Memory B cell (primary cell): Measurements from ENCODE around the gene IDH3A.
A peak's percentile ranks its signal among the peaks of the same experiment; 100 is the strongest.
"Not testable (repeated sequence)": the region's sequence is repeated elsewhere in the genome, so short reads cannot be mapped to it uniquely, and the experiment has no call there.

ENCODE experiments used
- ATAC-seq: fragments of 150-1000 bp; cut with Tn5 transposase; 2 replicates; pipeline ENCODE4 v1.10.0; 2021; ENCODE audit warnings: low read depth, mild to moderate bottlenecking, moderate library complexity
- DNase-seq, 2 donors: peaks; one replicate each; pipeline ENCODE4 v3.0.0; 2022; ENCODE audit warnings: low spot score in 2 of 2
- H3K27ac Mint-ChIP-seq: one replicate; pipeline ENCODE4 v1.8.0; 2022; ENCODE audit warnings: mild to moderate bottlenecking, moderate library complexity, mixed read lengths
- H3K27me3 Mint-ChIP-seq: one replicate; pipeline ENCODE4 v1.8.0; 2022; ENCODE audit warnings: mixed read lengths
- H3K36me3 Mint-ChIP-seq: one replicate; pipeline ENCODE4 v1.8.0; 2022; ENCODE audit warnings: mild to moderate bottlenecking, mixed read lengths
- H3K4me1 Mint-ChIP-seq: one replicate; pipeline ENCODE4 v1.8.0; 2022; ENCODE audit warnings: mixed read lengths
- H3K4me3 Mint-ChIP-seq: one replicate; pipeline ENCODE4 v1.8.0; 2022; ENCODE audit warnings: mild to moderate bottlenecking, moderate library complexity, mixed read lengths
- H3K9me3 Mint-ChIP-seq: one replicate; pipeline ENCODE4 v1.8.0; 2022; ENCODE audit warnings: mixed read lengths

Gene IDH3A

GRCh38 chr15:78140292-78140691 is 8.9 kb upstream of the IDH3A start:
- DNase-seq (no peak), ATAC-seq (no peak)
- no peak overlapping the region for H3K27ac Mint-ChIP-seq
- no peaks in the 10 kb centered on the region for H3K27me3 Mint-ChIP-seq
- H3K9me3 Mint-ChIP-seq = no peaks in the 10 kb centered on the region
- peaks cover 2% of the 10 kb centered on the region for H3K36me3 Mint-ChIP-seq
- no peak overlapping the region for H3K4me3 Mint-ChIP-seq
- H3K4me1 Mint-ChIP-seq = peaks cover 2% of the 10 kb centered on the region

- Mint-ChIP-seq H3K4me3 (no peak overlapping the region), H3K9me3 (no peaks in the 10 kb centered on the region), H3K36me3 (peaks cover 2% of the 10 kb centered on the region), H3K27me3 (no peaks in the 10 kb centered on the region), H3K4me1 (peaks cover 3% of the 10 kb centered on the region), H3K27ac (no peak overlapping the region)
- no peak for ATAC-seq
- no peak for DNase-seq
Observed at GRCh38 chr15:78142332-78142731, 6.8 kb upstream of the IDH3A start.

DNA sequence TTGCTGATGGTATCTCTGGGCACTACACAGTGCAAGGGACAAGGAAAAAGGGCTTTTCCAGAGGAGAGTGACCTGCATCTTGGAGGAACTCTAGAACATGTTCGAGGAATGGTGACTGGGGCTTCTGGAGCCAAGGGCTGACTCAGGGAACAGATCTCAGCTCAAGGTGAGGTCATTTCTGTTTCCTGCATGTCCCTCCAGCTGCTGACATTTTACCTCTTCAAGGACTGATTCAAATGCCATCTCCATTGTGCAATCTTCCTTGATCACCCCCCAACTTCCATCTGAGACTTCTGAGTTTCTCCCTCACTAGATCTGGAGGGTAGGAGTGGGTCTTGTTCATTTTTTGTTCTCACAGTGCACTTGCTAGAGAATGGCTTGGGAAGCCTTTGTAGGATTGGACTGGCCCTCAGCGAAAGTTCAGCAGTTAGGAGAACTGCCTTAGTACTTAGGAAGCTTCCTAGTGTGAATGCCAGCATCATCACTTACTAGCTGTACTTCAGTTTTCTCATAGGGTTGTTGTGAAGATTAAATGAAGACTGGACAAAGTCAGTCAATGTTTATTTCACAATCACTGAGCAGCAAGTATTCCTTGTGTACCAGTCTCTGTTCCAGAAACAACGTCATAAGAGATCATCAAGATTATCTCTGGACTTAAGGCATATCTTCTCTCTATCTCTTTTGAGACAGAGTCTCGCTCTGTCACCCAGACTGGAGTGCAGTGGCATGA is 2.6 kb upstream of the IDH3A start:
- H3K36me3 Mint-ChIP-seq = peaks cover 2% of the 10 kb centered on the region
- H3K27me3 Mint-ChIP-seq = no peaks in the 10 kb centered on the region
- no peaks in the 10 kb centered on the region for H3K9me3 Mint-ChIP-seq
- ATAC-seq (no peak), DNase-seq (no peak)
- H3K27ac Mint-ChIP-seq = no peak overlapping the region
- no peak overlapping the region for H3K4me3 Mint-ChIP-seq
- peaks cover 24% of the 10 kb centered on the region for H3K4me1 Mint-ChIP-seq

DNA sequence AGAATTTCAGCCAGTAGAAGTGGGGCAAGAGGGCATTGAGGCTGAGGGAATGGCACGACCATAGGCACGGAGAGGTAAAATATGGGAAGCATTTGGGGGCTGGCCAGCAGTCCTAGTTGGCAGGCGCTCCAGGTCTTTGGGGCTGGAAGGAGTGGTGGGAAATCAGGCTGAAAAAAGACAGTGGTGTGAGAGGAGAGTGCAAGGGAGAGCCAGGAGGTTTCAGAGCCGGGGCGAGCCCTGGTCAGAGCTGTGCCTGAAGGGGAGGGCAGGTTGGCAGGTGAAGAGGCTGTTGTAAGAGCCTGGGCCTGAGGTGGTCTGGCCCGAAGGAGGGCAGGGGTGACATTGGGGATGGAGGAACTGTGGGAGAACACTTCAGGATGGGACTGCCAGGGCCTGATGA is 1.6 kb upstream of the IDH3A start:
- H3K4me1 Mint-ChIP-seq = peaks cover 24% of the 10 kb centered on the region
- H3K27me3 Mint-ChIP-seq = no peaks in the 10 kb centered on the region
- H3K4me3 Mint-ChIP-seq = peak overlapping the region; percentile 55
- ATAC-seq = no peak
- peak overlapping the region; percentile 35 for H3K27ac Mint-ChIP-seq
- no peaks in the 10 kb centered on the region for H3K9me3 Mint-ChIP-seq
- no peak for DNase-seq
- H3K36me3 Mint-ChIP-seq = peaks cover 2% of the 10 kb centered on the region

DNA sequence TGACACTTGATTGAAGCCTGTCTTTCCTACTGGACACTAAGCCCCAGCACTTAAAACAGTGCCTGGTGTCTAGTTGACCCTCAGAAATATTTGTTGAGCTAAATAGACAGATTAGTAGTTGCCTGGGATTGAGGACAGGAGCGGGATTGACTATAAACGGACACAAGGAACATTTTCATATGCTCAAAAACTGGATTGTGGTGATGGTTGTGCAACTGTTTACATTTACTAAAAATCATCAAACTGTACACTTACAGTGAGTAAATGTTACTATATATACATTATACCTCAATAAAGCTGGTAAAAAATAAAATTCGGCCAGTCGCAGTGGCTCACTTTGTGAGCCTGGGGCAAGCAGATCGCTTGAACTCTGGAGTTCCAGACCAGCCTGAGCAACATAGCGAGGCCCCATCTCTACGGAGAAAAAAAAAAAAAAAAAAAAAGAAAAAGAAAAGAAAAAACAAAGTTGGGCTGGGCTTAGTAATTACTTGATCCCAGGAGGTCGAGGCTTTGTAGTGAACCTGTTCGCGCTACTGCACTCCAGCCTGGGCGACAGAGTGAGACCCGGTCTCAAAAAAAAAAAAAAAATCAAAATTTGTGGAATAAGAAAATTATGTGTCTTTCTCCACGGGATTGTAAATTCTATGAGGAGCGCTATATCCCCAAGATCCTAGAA is 632 bp upstream of the IDH3A start:
- H3K36me3 Mint-ChIP-seq = peaks cover 3% of the 10 kb centered on the region
- peak overlapping the region; percentile 90 for H3K27ac Mint-ChIP-seq
- no peaks in the 10 kb centered on the region for H3K9me3 Mint-ChIP-seq
- ATAC-seq = peak; percentile 5
- DNase-seq = no peak
- no peaks in the 10 kb centered on the region for H3K27me3 Mint-ChIP-seq
- peaks cover 27% of the 10 kb centered on the region for H3K4me1 Mint-ChIP-seq
- peak overlapping the region; percentile 93 for H3K4me3 Mint-ChIP-seq

DNA sequence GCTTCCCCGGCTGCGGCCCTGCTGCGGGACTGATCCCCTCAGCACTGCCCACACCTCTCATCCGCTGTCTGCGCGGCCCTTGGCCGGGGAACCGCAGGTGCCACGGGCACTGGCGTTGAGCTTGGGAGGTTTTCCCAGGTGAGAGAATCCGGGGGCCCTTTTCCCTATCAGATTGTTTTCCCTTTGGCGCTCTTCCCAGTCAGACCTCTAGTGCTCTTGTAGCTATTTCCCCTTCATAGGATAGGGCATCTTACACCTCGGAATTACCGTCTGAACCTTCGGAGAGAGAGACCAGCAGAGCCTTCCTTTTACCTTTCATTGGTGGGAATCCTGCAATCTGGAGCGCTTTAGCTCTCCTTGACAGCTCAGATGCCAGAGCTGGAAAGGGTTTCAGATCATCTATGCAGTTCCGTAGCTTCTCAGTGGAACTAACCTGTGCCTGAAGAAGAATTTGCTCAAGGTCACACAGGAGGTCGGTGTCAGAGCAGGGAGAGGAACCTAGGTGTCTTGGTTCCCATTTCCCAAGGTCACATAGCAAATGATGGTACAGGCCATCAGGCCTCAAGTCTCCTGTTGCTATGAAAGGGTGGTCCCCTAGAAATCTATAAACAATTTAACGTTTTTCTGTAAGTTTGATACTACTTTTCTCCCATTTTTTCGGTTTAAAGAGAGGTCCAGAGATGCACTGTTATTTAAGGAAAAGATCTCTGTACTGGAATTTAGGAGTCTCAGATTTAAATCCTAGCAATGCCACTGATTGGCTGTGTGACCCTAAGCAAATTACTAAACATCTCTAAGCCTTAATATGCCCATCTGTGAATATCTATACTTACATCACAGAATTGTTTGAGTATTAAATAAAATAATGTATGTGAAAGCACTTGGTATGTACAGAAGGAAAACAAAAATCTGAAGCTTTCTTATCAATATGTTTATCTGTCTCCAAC is 916 bp downstream of the IDH3A start:
- ATAC-seq (no peak), DNase-seq (no peak)
- Mint-ChIP-seq H3K27ac (peak overlapping the region; percentile 93), H3K27me3 (no peaks in the 10 kb centered on the region), H3K36me3 (peaks cover 3% of the 10 kb centered on the region), H3K4me3 (peak overlapping the region; percentile 93), H3K4me1 (peaks cover 29% of the 10 kb centered on the region), H3K9me3 (no peaks in the 10 kb centered on the region)

DNA sequence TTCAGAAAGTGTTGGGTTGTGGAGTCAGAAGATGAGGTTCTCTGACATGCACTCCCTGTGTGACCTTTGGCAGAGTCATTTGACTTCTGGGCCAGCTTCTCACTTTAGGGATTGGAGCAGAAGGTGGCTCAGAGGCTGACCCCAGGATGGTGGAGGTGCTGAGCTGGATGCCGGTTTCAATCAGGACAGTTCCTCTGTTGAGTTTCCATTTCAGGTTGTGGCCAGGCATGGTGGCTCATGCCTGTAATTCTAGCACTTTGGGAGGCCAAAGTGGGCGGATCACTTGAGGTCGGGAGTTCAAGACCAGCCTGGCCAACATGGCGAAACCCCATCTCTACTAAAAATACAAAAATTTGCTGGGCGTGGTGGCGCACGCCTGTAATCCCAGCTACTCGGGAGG is 1.9 kb downstream of the IDH3A start:
- Mint-ChIP-seq H3K4me3 (peak overlapping the region; percentile 34), H3K27ac (peak overlapping the region; percentile 93), H3K4me1 (peaks cover 29% of the 10 kb centered on the region)
- not testable (repeated sequence) for H3K27me3 Mint-ChIP-seq, DNase-seq, H3K9me3 Mint-ChIP-seq, ATAC-seq, H3K36me3 Mint-ChIP-seq

- peaks cover 8% of the 10 kb centered on the region for H3K36me3 Mint-ChIP-seq
- H3K4me3 Mint-ChIP-seq = no peak overlapping the region
- H3K9me3 Mint-ChIP-seq = no peaks in the 10 kb centered on the region
- no peak for DNase-seq
- H3K4me1 Mint-ChIP-seq = peaks cover 19% of the 10 kb centered on the region
- H3K27me3 Mint-ChIP-seq = no peaks in the 10 kb centered on the region
- no peak for ATAC-seq
- no peak overlapping the region for H3K27ac Mint-ChIP-seq
Observed at GRCh38 chr15:78154955-78155354, 5.8 kb downstream of the IDH3A start.

DNA sequence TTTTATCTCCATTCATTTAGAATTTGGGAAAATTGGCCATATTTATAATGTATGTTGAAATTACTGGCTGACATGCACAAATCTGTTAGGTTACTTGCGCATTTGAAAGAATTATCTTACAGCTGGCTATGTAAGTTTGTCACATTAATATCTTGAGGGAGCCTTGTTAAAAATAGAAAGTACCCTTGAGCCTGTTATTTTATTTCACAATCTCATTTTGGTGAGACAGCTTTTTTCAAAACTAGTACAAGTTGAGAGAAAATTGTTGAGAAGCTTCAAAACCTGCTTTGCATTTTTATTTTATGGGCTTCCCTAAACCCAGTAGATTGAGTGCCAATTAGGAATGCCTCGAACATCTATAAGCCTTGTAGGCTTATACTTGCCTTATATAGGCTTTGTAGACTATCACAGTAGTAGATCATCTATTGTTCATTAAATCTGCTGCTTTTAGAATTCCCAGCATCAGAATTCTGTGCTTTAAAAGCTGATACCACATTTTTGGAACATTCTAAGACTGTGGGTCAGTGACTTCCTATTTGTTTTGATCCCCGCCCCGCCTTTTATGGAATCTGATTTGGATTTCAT is 6.3 kb downstream of the IDH3A start:
- H3K4me1 Mint-ChIP-seq = peaks cover 16% of the 10 kb centered on the region
- peaks cover 9% of the 10 kb centered on the region for H3K36me3 Mint-ChIP-seq
- no peaks in the 10 kb centered on the region for H3K9me3 Mint-ChIP-seq
- H3K27me3 Mint-ChIP-seq = no peaks in the 10 kb centered on the region
- no peak for ATAC-seq
- no peak overlapping the region for H3K4me3 Mint-ChIP-seq
- no peak overlapping the region for H3K27ac Mint-ChIP-seq
- DNase-seq = no peak

DNA sequence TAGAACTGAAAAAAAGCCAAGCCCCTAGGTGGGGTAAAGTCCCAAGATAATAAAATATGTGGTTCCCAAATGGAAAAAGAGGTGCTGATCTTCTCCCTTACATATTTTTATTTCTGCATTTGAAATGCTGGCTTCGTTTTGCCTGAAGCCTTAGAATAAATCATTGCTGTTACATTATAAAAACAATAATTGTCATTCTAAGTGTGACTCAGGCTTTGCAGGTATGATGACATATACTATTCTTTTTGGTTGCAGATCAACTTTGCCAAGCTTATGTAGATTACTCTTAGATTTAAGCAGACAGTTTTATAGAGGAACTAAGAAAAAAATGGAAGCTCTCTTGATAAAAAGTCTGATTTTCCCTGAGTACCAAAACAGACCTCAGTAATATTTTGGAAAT is 7.5 kb downstream of the IDH3A start:
- no peaks in the 10 kb centered on the region for H3K9me3 Mint-ChIP-seq
- no peaks in the 10 kb centered on the region for H3K27me3 Mint-ChIP-seq
- no peak for ATAC-seq
- peaks cover 8% of the 10 kb centered on the region for H3K4me1 Mint-ChIP-seq
- no peak overlapping the region for H3K4me3 Mint-ChIP-seq
- peaks cover 13% of the 10 kb centered on the region for H3K36me3 Mint-ChIP-seq
- H3K27ac Mint-ChIP-seq = no peak overlapping the region
- DNase-seq = no peak

GRCh38 chr15:78157203-78157602 is 8.0 kb downstream of the IDH3A start:
- peaks cover 19% of the 10 kb centered on the region for H3K36me3 Mint-ChIP-seq
- H3K4me3 Mint-ChIP-seq = no peak overlapping the region
- DNase-seq (no peak), ATAC-seq (no peak)
- peaks cover 8% of the 10 kb centered on the region for H3K4me1 Mint-ChIP-seq
- no peaks in the 10 kb centered on the region for H3K9me3 Mint-ChIP-seq
- no peaks in the 10 kb centered on the region for H3K27me3 Mint-ChIP-seq
- H3K27ac Mint-ChIP-seq = no peak overlapping the region

- ATAC-seq (no peak), DNase-seq (no peak)
- no peak overlapping the region for H3K4me3 Mint-ChIP-seq
- no peaks in the 10 kb centered on the region for H3K27me3 Mint-ChIP-seq
- H3K9me3 Mint-ChIP-seq = no peaks in the 10 kb centered on the region
- H3K4me1 Mint-ChIP-seq = peaks cover 2% of the 10 kb centered on the region
- peaks cover 25% of the 10 kb centered on the region for H3K36me3 Mint-ChIP-seq
- H3K27ac Mint-ChIP-seq = no peak overlapping the region
Observed at GRCh38 chr15:78159395-78159794, 10.2 kb downstream of the IDH3A start.

GRCh38 chr15:78162038-78162437 is 12.9 kb downstream of the IDH3A start:
- H3K27me3 Mint-ChIP-seq = no peaks in the 10 kb centered on the region
- H3K4me3 Mint-ChIP-seq = no peak overlapping the region
- ATAC-seq (no peak), DNase-seq (no peak)
- peak overlapping the region; percentile 24 for H3K27ac Mint-ChIP-seq
- peaks cover 3% of the 10 kb centered on the region for H3K4me1 Mint-ChIP-seq
- peaks cover 33% of the 10 kb centered on the region for H3K36me3 Mint-ChIP-seq
- no peaks in the 10 kb centered on the region for H3K9me3 Mint-ChIP-seq

- Mint-ChIP-seq H3K9me3 (no peaks in the 10 kb centered on the region), H3K27me3 (no peaks in the 10 kb centered on the region), H3K27ac (peak overlapping the region; percentile 31), H3K36me3 (peaks cover 36% of the 10 kb centered on the region), H3K4me1 (peaks cover 13% of the 10 kb centered on the region), H3K4me3 (no peak overlapping the region)
- no peak for DNase-seq
- no peak for ATAC-seq
Observed at GRCh38 chr15:78164010-78164409, 14.8 kb downstream of the IDH3A start.
